GM12878 (cell line): ENCODE measurements around the gene OLFML2B. TPM values are rescaled to one million over a fixed set of nuclear protein-coding genes. Genes with fewer than 3 reads are reported as not detected.

Source experiments
- ATAC-seq: fragments of 200-7000 bp; cut with Tn5 transposase; 3 replicates; pipeline ENCODE4 v1.9.1; 2020; ENCODE audit warnings: mild to moderate bottlenecking, moderate library complexity
- BruUV-seq: library from RNA; stranded (reverse); fragments of 400-500 nt; replicated peaks from 2 replicates; lab custom pipeline; 2021; lab: Mats Ljungman, UMichigan
- CTCF ChIA-PET: fragments of 300-600 bp; sonication (Branson Sonifier 250); formaldehyde crosslinking; extraction: SDS; loops from one replicate; lab custom pipeline; 2021; ENCODE audit warnings: inconsistent platforms; lab: Yijun Ruan, JAX
- POLR2A ChIA-PET: fragments of 350-600 bp; formaldehyde crosslinking; extraction: SDS; loops from one replicate; lab custom pipeline; 2021; ENCODE audit warnings: inconsistent platforms; lab: Charles Lee
- RAD21 ChIA-PET: fragments of 300-600 bp; sonication (Branson Sonifier 250); formaldehyde crosslinking; loops from one replicate; lab custom pipeline; 2023; ENCODE audit warnings: antibody characterized with exemption; ENCODE audit not compliant: unreplicated experiment; lab: Charles Lee
- SMC1A ChIA-PET: fragments of 300-600 bp; sonication (Branson Sonifier 250); formaldehyde crosslinking; loops from one replicate; lab custom pipeline; 2023; ENCODE audit not compliant: unreplicated experiment, uncharacterized antibody; lab: Charles Lee
- DNase-seq: peaks from one replicate; pipeline ENCODE4 v3.0.0-alpha.2; 2011; ENCODE audit warnings: low read depth, low spot score
- FAIRE-seq: peaks from 3 replicates; lab custom pipeline; 2011; peaks lifted over from hg19 to GRCh38; lab: Jason Lieb, UNC
- H2AFZ ChIP-seq: 2 replicates; pipeline ENCODE4 v1.6.0; 2011; ENCODE audit warnings: low read depth, low read length, control low read depth; ENCODE audit not compliant: control insufficient read depth
- H3K27ac ChIP-seq: 2 replicates; pipeline ENCODE4 v1.5.1; 2011; ENCODE audit warnings: control low read depth; ENCODE audit not compliant: control insufficient read depth, insufficient read depth
- H3K27me3 ChIP-seq, 2 experiments: replicated peaks in 1 of 2; 2 replicates each; pipeline versions ENCODE4 v1.6.0 to v1.6.1; 2011; ENCODE audit warnings: low read length in 1 of 2; ENCODE audit not compliant: control insufficient read depth in 2 of 2, insufficient read depth in 2 of 2
- H3K36me3 ChIP-seq, 2 experiments: 2 replicates each; pipeline ENCODE4 v1.5.1; 2011; ENCODE audit warnings: low read length in 1 of 2; ENCODE audit not compliant: control insufficient read depth in 2 of 2, insufficient read depth in 2 of 2
- H3K4me1 ChIP-seq: 2 replicates; pipeline ENCODE4 v1.6.1; 2011; ENCODE audit warnings: mild to moderate bottlenecking, low read length, moderate library complexity, mixed read lengths; ENCODE audit not compliant: control insufficient read depth, insufficient read depth
- H3K4me2 ChIP-seq: 2 replicates; pipeline ENCODE4 v1.6.0; 2011; ENCODE audit warnings: control low read depth; ENCODE audit not compliant: control insufficient read depth, insufficient read depth
- H3K4me3 ChIP-seq: fragments of 200-600 bp; sonication (generic); 2 replicates; pipeline ENCODE4 v1.5.1; 2016
- H3K79me2 ChIP-seq: 2 replicates; pipeline ENCODE4 v1.6.0; 2011; ENCODE audit warnings: low read length; ENCODE audit not compliant: control insufficient read depth, insufficient read depth
- H3K9ac ChIP-seq: 2 replicates; pipeline ENCODE4 v1.8.0; 2011; ENCODE audit warnings: low read length, control low read depth, mixed read lengths; ENCODE audit not compliant: control insufficient read depth, insufficient read depth
- H3K9me3 ChIP-seq: replicated peaks from 3 replicates; pipeline ENCODE4 v1.5.1; 2011; ENCODE audit warnings: mild to moderate bottlenecking, low read length; ENCODE audit not compliant: control insufficient read depth, insufficient read depth
- H4K20me1 ChIP-seq: 2 replicates; pipeline ENCODE4 v1.6.0; 2011; ENCODE audit not compliant: control insufficient read depth, insufficient read depth
- BCL11A ChIP-seq: IDR thresholded peaks from 2 replicates; pipeline ENCODE4 v1.6.1; 2011; ENCODE audit warnings: low read depth, low read length
- EGR1 ChIP-seq, 2 experiments: IDR thresholded peaks; 1 replicate in 1 of 2; 2 replicates in 1 of 2; pipeline ENCODE4 v1.6.1; 2011 to 2012; ENCODE audit warnings: low read depth in 2 of 2, low read length in 2 of 2, borderline replicate concordance in 1 of 2, mild to moderate bottlenecking in 1 of 2, moderate library complexity in 1 of 2
- IKZF1 ChIP-seq: fragments of 450-650 bp; conservative IDR thresholded peaks from 2 replicates; pipeline ENCODE4 v1.6.1; 2017; ENCODE audit warnings: antibody characterized with exemption, mild to moderate bottlenecking
- LARP7 ChIP-seq: fragments of 450-650 bp; IDR thresholded peaks from 2 replicates; pipeline ENCODE4 v1.6.1; 2017; ENCODE audit warnings: mild to moderate bottlenecking
- SREBF1 ChIP-seq: IDR thresholded peaks from 2 replicates; pipeline ENCODE4 v1.6.1; 2012; ENCODE audit warnings: mild to moderate bottlenecking, low read length
- SUZ12 ChIP-seq: fragments of 200-600 bp; sonication (generic); IDR thresholded peaks from one replicate; pipeline ENCODE4 v1.6.1; 2018; ENCODE audit warnings: antibody characterized with exemption, mild to moderate bottlenecking; ENCODE audit not compliant: unreplicated experiment
- WRNIP1 ChIP-seq: IDR thresholded peaks from 2 replicates; pipeline ENCODE4 v1.6.1; 2011; ENCODE audit warnings: low read depth, low read length, improper control_type of control experiment, borderline replicate concordance
- WGBS: methylation state at CpG from one replicate; pipeline ENCODE4 v1.1.6; 2016; ENCODE audit warnings: low lambda C conversion rate; ENCODE audit not compliant: insufficient replicate concordance, insufficient coverage; ENCODE audit errors: missing lambda C conversion rate; 5-methylcytosine and 5-hydroxymethylcytosine counted together
- in situ Hi-C: fragments of 300-500 bp; cut with MboI; formaldehyde crosslinking; loops from 9 replicates; pipeline ENCODE4 v1.14.3; 2018; ENCODE audit warnings: mixed read lengths
- intact Hi-C: fragments of 100-400 bp; cut with micrococcal nuclease; formaldehyde crosslinking; loops from one replicate; pipeline ENCODE4 v1.14.2; 2022; ENCODE audit not compliant: unreplicated experiment
- polyA plus RNA-seq, 11 experiments: library from polyadenylated mRNA; depleted of rRNA in 4 of 11; unstranded in 6 of 11; stranded (reverse) in 5 of 11; fragments of >200 nt; fragmentation: Nextera tagmentation in 4 of 11; fragmentation: Illumina TruSeq in 1 of 11; extraction: Ambion mirVana in 4 of 11; extraction: Trizol in 1 of 11; gene quantifications; 1 replicate in 1 of 11; 2 replicates in 10 of 11; pipeline versions ENCODE4 v1.2.1 to v1.2.3, GENCODE V29; 2011 to 2016; ENCODE audit warnings: inconsistent platforms in 2 of 11, missing spikeins in 2 of 11, low read depth in 1 of 11
- total RNA-seq, 4 experiments: library from RNA; depleted of rRNA in 3 of 4; stranded (reverse); fragments of >200 nt in 3 of 4; fragmentation: Illumina TruSeq in 1 of 4; extraction: Trizol in 1 of 4; gene quantifications; 2 replicates each; pipeline versions ENCODE4 v1.2.1 to v1.2.3, GENCODE V29; 2013 to 2021
- TF ChIP-seq, protein P1 (sequence below): fragments of 450-650 bp; IDR thresholded peaks from 2 replicates; pipeline ENCODE4 v1.6.1; 2017; ENCODE audit warnings: mild to moderate bottlenecking, moderate library complexity

OLFML2B gene
- total and polyA plus RNA-seq, 10 of the 15 experiments (the other 5 are each of a cell fraction or from before 2014, with no cell fraction given), result not detected

- no TSS peak for BruUV-seq
- FAIRE-seq, result no peak
- H2AFZ ChIP-seq, result peak overlapping the region; percentile 42; the same call in 1 of the 2 replicates
- intact Hi-C loops (no loop called here), in situ Hi-C loops (no loop called here)
- no peak overlapping the region for H3K27ac ChIP-seq
- TF ChIP-seq SUZ12 (peak; percentile 13), WRNIP1 (no peak), BCL11A (no peak)
- RAD21 ChIA-PET, result interaction anchor here (0.6 to 0.9 kb wide), 2 partner anchors 228 to 277 kb away, joined by 4 read pairs; no protein-coding TSS in a partner anchor
- ATAC-seq, result no peak; the same call in 2 of the 3 replicates
- no peak for DNase-seq
- no peaks in the 10 kb centered on the region for H3K79me2 ChIP-seq
- H3K9me3 ChIP-seq, result no peaks in the 10 kb centered on the region
- peak overlapping the region; percentile 85; the same call in 1 of the 2 replicates for H3K4me2 ChIP-seq
- POLR2A ChIA-PET, result no interaction called here
- CTCF ChIA-PET, result interaction anchor here (1.0 kb wide), 1 partner anchor 14 kb away, joined by 3 read pairs; no protein-coding TSS in a partner anchor
- H3K9ac ChIP-seq, result no peak overlapping the region
- H3K4me3 ChIP-seq, result peak overlapping the region; percentile 84
- H3K4me1 ChIP-seq, result no peaks in the 10 kb centered on the region
- H4K20me1 ChIP-seq, result peaks cover 4% of the 10 kb centered on the region; the same call in 1 of the 2 replicates
- no peaks in the 10 kb centered on the region for H3K36me3 ChIP-seq
- WGBS, result 4% methylated on average over 29 of the region's 29 CpGs
- peaks cover 7 to 11% of the 10 kb centered on the region in 2 experiments for H3K27me3 ChIP-seq
- SMC1A ChIA-PET, result no interaction called here
Measured at GRCh38 chr1:162070094-162070748, 46.6 kb upstream of the OLFML2B start.

GRCh38 chr1:162069334-162070093, 45.8 kb upstream of the OLFML2B start, which contains the start of gene NOS1AP:
NOS1AP (plus strand) TSS chr1:162069691; CDS start chr1:162070178, 487 bp downstream.
- ATAC-seq, result peak; percentile 100
- Histone ChIP-seq H3K4me2 (peak within 1 kb of the TSS; percentile 85), H3K27me3 (peaks cover 7 to 11% of the 10 kb centered on the region in 2 experiments), H2AFZ (peak within 1 kb of the TSS; percentile 42), H3K9ac (peak within 1 kb of the TSS; percentile 22; the same call in 1 of the 2 replicates), H4K20me1 (peaks cover 4% of the 10 kb centered on the region; the same call in 1 of the 2 replicates), H3K9me3 (no peaks in the 10 kb centered on the region), H3K36me3 (no peaks in the 10 kb centered on the region), H3K4me1 (no peaks in the 10 kb centered on the region), H3K4me3 (peak within 1 kb of the TSS; percentile 84), H3K79me2 (no peaks in the 10 kb centered on the region), H3K27ac (no peak within 1 kb of the TSS)
- RAD21 ChIA-PET, result no interaction called here
- no peak for FAIRE-seq
- 1% methylated on average over 38 of the region's 95 CpGs for WGBS
- SMC1A ChIA-PET, result interaction anchor here (0.9 kb wide), 1 partner anchor 273 kb away, joined by 4 read pairs; no protein-coding TSS in a partner anchor
- no peak for DNase-seq
- in situ Hi-C loops (no loop called here), intact Hi-C loops (no loop called here)
- BruUV-seq, result no TSS peak
- POLR2A ChIA-PET, result interaction anchor here (0.6 kb wide), 1 partner anchor 101 kb away, joined by 3 read pairs; no protein-coding TSS in a partner anchor
- CTCF ChIA-PET, result interaction anchor here (1.0 kb wide), 1 partner anchor 13 kb away, joined by 5 read pairs; no protein-coding TSS in a partner anchor
- TF ChIP-seq, protein P1, sequence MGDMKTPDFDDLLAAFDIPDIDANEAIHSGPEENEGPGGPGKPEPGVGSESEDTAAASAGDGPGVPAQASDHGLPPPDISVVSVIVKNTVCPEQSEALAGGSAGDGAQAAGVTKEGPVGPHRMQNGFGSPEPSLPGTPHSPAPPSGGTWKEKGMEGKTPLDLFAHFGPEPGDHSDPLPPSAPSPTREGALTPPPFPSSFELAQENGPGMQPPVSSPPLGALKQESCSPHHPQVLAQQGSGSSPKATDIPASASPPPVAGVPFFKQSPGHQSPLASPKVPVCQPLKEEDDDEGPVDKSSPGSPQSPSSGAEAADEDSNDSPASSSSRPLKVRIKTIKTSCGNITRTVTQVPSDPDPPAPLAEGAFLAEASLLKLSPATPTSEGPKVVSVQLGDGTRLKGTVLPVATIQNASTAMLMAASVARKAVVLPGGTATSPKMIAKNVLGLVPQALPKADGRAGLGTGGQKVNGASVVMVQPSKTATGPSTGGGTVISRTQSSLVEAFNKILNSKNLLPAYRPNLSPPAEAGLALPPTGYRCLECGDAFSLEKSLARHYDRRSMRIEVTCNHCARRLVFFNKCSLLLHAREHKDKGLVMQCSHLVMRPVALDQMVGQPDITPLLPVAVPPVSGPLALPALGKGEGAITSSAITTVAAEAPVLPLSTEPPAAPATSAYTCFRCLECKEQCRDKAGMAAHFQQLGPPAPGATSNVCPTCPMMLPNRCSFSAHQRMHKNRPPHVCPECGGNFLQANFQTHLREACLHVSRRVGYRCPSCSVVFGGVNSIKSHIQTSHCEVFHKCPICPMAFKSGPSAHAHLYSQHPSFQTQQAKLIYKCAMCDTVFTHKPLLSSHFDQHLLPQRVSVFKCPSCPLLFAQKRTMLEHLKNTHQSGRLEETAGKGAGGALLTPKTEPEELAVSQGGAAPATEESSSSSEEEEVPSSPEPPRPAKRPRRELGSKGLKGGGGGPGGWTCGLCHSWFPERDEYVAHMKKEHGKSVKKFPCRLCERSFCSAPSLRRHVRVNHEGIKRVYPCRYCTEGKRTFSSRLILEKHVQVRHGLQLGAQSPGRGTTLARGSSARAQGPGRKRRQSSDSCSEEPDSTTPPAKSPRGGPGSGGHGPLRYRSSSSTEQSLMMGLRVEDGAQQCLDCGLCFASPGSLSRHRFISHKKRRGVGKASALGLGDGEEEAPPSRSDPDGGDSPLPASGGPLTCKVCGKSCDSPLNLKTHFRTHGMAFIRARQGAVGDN, result 0 out of 2 replicates have a peak, but pooled peaks have one; percentile 12
- no peak for TF ChIP-seq SREBF1
- TF ChIP-seq LARP7, result peak; percentile 39; the same call in 1 of the 2 replicates
- TF ChIP-seq IKZF1, result peak; percentile 61; the same call in 1 of the 2 replicates
- peak in 1 of 2 experiments; percentile 94; a peak in 2 of 3 replicates for TF ChIP-seq EGR1 (IDR thresholded peaks at IDR 0.05; ENCODE audit: borderline replicate concordance in 1 of 2, low read depth in 2 of 2, low read length in 2 of 2)
- TF ChIP-seq SUZ12, result peak; percentile 75
